GM12878 (cell line): ENCODE measurements around the gene CFAP58. TPM values are rescaled to one million over a fixed set of nuclear protein-coding genes. Genes with fewer than 3 reads are reported as not detected.

ENCODE experiments used
- ATAC-seq: fragments of 200-7000 bp; cut with Tn5 transposase; 3 replicates; pipeline ENCODE4 v1.9.1; 2020; ENCODE audit warnings: mild to moderate bottlenecking, moderate library complexity
- BruUV-seq: library from RNA; stranded (reverse); fragments of 400-500 nt; replicated peaks from 2 replicates; lab custom pipeline; 2021; lab: Mats Ljungman, UMichigan
- CTCF ChIA-PET: fragments of 300-600 bp; sonication (Branson Sonifier 250); formaldehyde crosslinking; extraction: SDS; loops from one replicate; lab custom pipeline; 2021; ENCODE audit warnings: inconsistent platforms; lab: Yijun Ruan, JAX
- POLR2A ChIA-PET: fragments of 350-600 bp; formaldehyde crosslinking; extraction: SDS; loops from one replicate; lab custom pipeline; 2021; ENCODE audit warnings: inconsistent platforms; lab: Charles Lee
- RAD21 ChIA-PET: fragments of 300-600 bp; sonication (Branson Sonifier 250); formaldehyde crosslinking; loops from one replicate; lab custom pipeline; 2023; ENCODE audit warnings: antibody characterized with exemption; ENCODE audit not compliant: unreplicated experiment; lab: Charles Lee
- SMC1A ChIA-PET: fragments of 300-600 bp; sonication (Branson Sonifier 250); formaldehyde crosslinking; loops from one replicate; lab custom pipeline; 2023; ENCODE audit not compliant: unreplicated experiment, uncharacterized antibody; lab: Charles Lee
- DNase-seq: peaks from one replicate; pipeline ENCODE4 v3.0.0-alpha.2; 2011; ENCODE audit warnings: low read depth, low spot score
- FAIRE-seq: peaks from 3 replicates; lab custom pipeline; 2011; peaks lifted over from hg19 to GRCh38; lab: Jason Lieb, UNC
- H2AFZ ChIP-seq: 2 replicates; pipeline ENCODE4 v1.6.0; 2011; ENCODE audit warnings: low read depth, low read length, control low read depth; ENCODE audit not compliant: control insufficient read depth
- H3K27ac ChIP-seq: 2 replicates; pipeline ENCODE4 v1.5.1; 2011; ENCODE audit warnings: control low read depth; ENCODE audit not compliant: control insufficient read depth, insufficient read depth
- H3K27me3 ChIP-seq, 2 experiments: replicated peaks in 1 of 2; 2 replicates each; pipeline versions ENCODE4 v1.6.0 to v1.6.1; 2011; ENCODE audit warnings: low read length in 1 of 2; ENCODE audit not compliant: control insufficient read depth in 2 of 2, insufficient read depth in 2 of 2
- H3K36me3 ChIP-seq, 2 experiments: 2 replicates each; pipeline ENCODE4 v1.5.1; 2011; ENCODE audit warnings: low read length in 1 of 2; ENCODE audit not compliant: control insufficient read depth in 2 of 2, insufficient read depth in 2 of 2
- H3K4me1 ChIP-seq: 2 replicates; pipeline ENCODE4 v1.6.1; 2011; ENCODE audit warnings: mild to moderate bottlenecking, low read length, moderate library complexity, mixed read lengths; ENCODE audit not compliant: control insufficient read depth, insufficient read depth
- H3K4me2 ChIP-seq: 2 replicates; pipeline ENCODE4 v1.6.0; 2011; ENCODE audit warnings: control low read depth; ENCODE audit not compliant: control insufficient read depth, insufficient read depth
- H3K4me3 ChIP-seq: fragments of 200-600 bp; sonication (generic); 2 replicates; pipeline ENCODE4 v1.5.1; 2016
- H3K79me2 ChIP-seq: 2 replicates; pipeline ENCODE4 v1.6.0; 2011; ENCODE audit warnings: low read length; ENCODE audit not compliant: control insufficient read depth, insufficient read depth
- H3K9ac ChIP-seq: 2 replicates; pipeline ENCODE4 v1.8.0; 2011; ENCODE audit warnings: low read length, control low read depth, mixed read lengths; ENCODE audit not compliant: control insufficient read depth, insufficient read depth
- H3K9me3 ChIP-seq: replicated peaks from 3 replicates; pipeline ENCODE4 v1.5.1; 2011; ENCODE audit warnings: mild to moderate bottlenecking, low read length; ENCODE audit not compliant: control insufficient read depth, insufficient read depth
- H4K20me1 ChIP-seq: 2 replicates; pipeline ENCODE4 v1.6.0; 2011; ENCODE audit not compliant: control insufficient read depth, insufficient read depth
- BMI1 ChIP-seq: fragments of 450-650 bp; IDR thresholded peaks from 2 replicates; pipeline ENCODE4 v1.6.1; 2016; ENCODE audit warnings: mild to moderate bottlenecking, moderate library complexity, borderline replicate concordance
- CBX5 ChIP-seq: sonication (generic); IDR thresholded peaks from 2 replicates; pipeline ENCODE4 v1.6.1; 2016; ENCODE audit warnings: low read depth, moderate library complexity, mild to moderate bottlenecking, inconsistent platforms
- CHD4 ChIP-seq: fragments of 200-600 bp; sonication (generic); IDR thresholded peaks from 2 replicates; pipeline ENCODE4 v1.6.1; 2016; ENCODE audit warnings: mild to moderate bottlenecking
- IKZF2 ChIP-seq, 2 experiments: fragments of 450-650 bp; IDR thresholded peaks; 2 replicates each; pipeline ENCODE4 v1.6.1; 2017; ENCODE audit warnings: mild to moderate bottlenecking in 2 of 2, moderate library complexity in 2 of 2
- IRF4 ChIP-seq: IDR thresholded peaks from 2 replicates; pipeline ENCODE4 v1.6.1; 2011; ENCODE audit warnings: low read depth, low read length
- KAT2A ChIP-seq: conservative IDR thresholded peaks from 2 replicates; pipeline ENCODE4 v1.6.1; 2011; ENCODE audit warnings: low read depth, low read length; ENCODE audit not compliant: control insufficient read depth
- KDM1A ChIP-seq: fragments of 200-600 bp; sonication (generic); IDR thresholded peaks from 2 replicates; pipeline ENCODE4 v1.6.1; 2016; ENCODE audit warnings: borderline replicate concordance
- MTA3 ChIP-seq: IDR thresholded peaks from 2 replicates; pipeline ENCODE4 v1.6.1; 2012; ENCODE audit warnings: low read length, inconsistent platforms, borderline replicate concordance
- NR2C2 ChIP-seq: IDR thresholded peaks from 2 replicates; pipeline ENCODE4 v1.6.1; 2011; ENCODE audit warnings: borderline replicate concordance, low read depth; ENCODE audit not compliant: control insufficient read depth, insufficient read length
- SIX5 ChIP-seq: IDR thresholded peaks from 2 replicates; pipeline ENCODE4 v1.6.1; 2011; ENCODE audit warnings: mild to moderate bottlenecking, low read depth, low read length, moderate library complexity; ENCODE audit not compliant: severe bottlenecking
- SRF ChIP-seq, 2 experiments: IDR thresholded peaks; 2 replicates each; pipeline ENCODE4 v1.6.1; 2011; ENCODE audit warnings: low read depth in 2 of 2, low read length in 2 of 2, mild to moderate bottlenecking in 1 of 2, moderate library complexity in 1 of 2
- WRNIP1 ChIP-seq: IDR thresholded peaks from 2 replicates; pipeline ENCODE4 v1.6.1; 2011; ENCODE audit warnings: low read depth, low read length, improper control_type of control experiment, borderline replicate concordance
- YBX1 ChIP-seq: fragments of 450-650 bp; IDR thresholded peaks from 2 replicates; pipeline ENCODE4 v1.6.1; 2016; ENCODE audit warnings: antibody characterized with exemption
- ZNF274 ChIP-seq: IDR thresholded peaks from one replicate; pipeline ENCODE4 v1.8.0; 2011; ENCODE audit not compliant: insufficient read length, insufficient read depth
- WGBS: methylation state at CpG from one replicate; pipeline ENCODE4 v1.1.6; 2016; ENCODE audit warnings: low lambda C conversion rate; ENCODE audit not compliant: insufficient replicate concordance, insufficient coverage; ENCODE audit errors: missing lambda C conversion rate; 5-methylcytosine and 5-hydroxymethylcytosine counted together
- in situ Hi-C: fragments of 300-500 bp; cut with MboI; formaldehyde crosslinking; loops from 9 replicates; pipeline ENCODE4 v1.14.3; 2018; ENCODE audit warnings: mixed read lengths
- intact Hi-C: fragments of 100-400 bp; cut with micrococcal nuclease; formaldehyde crosslinking; loops from one replicate; pipeline ENCODE4 v1.14.2; 2022; ENCODE audit not compliant: unreplicated experiment
- polyA plus RNA-seq, 11 experiments: library from polyadenylated mRNA; depleted of rRNA in 4 of 11; unstranded in 6 of 11; stranded (reverse) in 5 of 11; fragments of >200 nt; fragmentation: Nextera tagmentation in 4 of 11; fragmentation: Illumina TruSeq in 1 of 11; extraction: Ambion mirVana in 4 of 11; extraction: Trizol in 1 of 11; gene quantifications; 1 replicate in 1 of 11; 2 replicates in 10 of 11; pipeline versions ENCODE4 v1.2.1 to v1.2.3, GENCODE V29; 2011 to 2016; ENCODE audit warnings: inconsistent platforms in 2 of 11, missing spikeins in 2 of 11, low read depth in 1 of 11
- total RNA-seq, 4 experiments: library from RNA; depleted of rRNA in 3 of 4; stranded (reverse); fragments of >200 nt in 3 of 4; fragmentation: Illumina TruSeq in 1 of 4; extraction: Trizol in 1 of 4; gene quantifications; 2 replicates each; pipeline versions ENCODE4 v1.2.1 to v1.2.3, GENCODE V29; 2013 to 2021
- TF ChIP-seq, protein P1 (sequence below): fragments of 450-650 bp; IDR thresholded peaks from 2 replicates; pipeline ENCODE4 v1.6.1; 2014; ENCODE audit warnings: mild to moderate bottlenecking
- TF ChIP-seq, protein P2 (sequence below): fragments of 450-650 bp; IDR thresholded peaks from 2 replicates; pipeline ENCODE4 v1.6.1; 2018; ENCODE audit warnings: mild to moderate bottlenecking, low read depth, moderate library complexity; ENCODE audit not compliant: partially characterized antibody
- TF ChIP-seq, protein P3 (sequence below): IDR thresholded peaks from 2 replicates; pipeline ENCODE4 v1.6.1; 2012; ENCODE audit warnings: low read depth, low read length, improper control_type of control experiment
- TF ChIP-seq, protein P4 (sequence below): IDR thresholded peaks from 2 replicates; pipeline ENCODE4 v1.6.1; 2011; ENCODE audit warnings: low read depth, mild to moderate bottlenecking, low read length, moderate library complexity, borderline replicate concordance; ENCODE audit errors: extremely low read depth

Gene CFAP58
- total and polyA plus RNA-seq, 10 of the 15 experiments (the other 5 are each of a cell fraction or from before 2014, with no cell fraction given) = 0.03 to 0.35 (median 0.21) TPM

DNA sequence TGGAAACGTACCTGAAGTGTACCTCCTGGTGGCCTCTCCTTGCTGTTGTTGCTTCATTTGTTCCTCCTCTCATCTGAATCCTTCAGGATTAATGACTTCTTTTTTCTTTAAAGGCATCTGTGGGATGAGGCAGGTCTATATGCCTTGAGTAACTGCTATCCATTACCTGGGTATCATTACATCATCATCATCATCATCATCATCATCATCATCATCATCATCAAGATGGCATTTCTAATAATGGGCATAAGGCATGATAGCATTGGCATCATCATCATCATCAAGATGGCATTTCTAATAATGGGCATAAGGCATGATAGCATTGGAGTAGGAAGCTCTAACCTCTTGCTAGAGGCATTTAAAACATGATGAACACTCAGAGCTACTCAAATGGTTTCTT, 59.9 kb downstream of the CFAP58 start:
- no peaks in the 10 kb centered on the region for H3K79me2 ChIP-seq
- WGBS = 0% methylated on average over 1 of the region's 1 CpG
- H3K27me3 ChIP-seq = no peaks in the 10 kb centered on the region
- H3K9me3 ChIP-seq = no peaks in the 10 kb centered on the region
- ChIA-PET RAD21 (no interaction called here), POLR2A (no interaction called here), SMC1A (no interaction called here)
- no peak overlapping the region for H3K4me2 ChIP-seq
- intact Hi-C loops (no loop called here), in situ Hi-C loops (no loop called here)
- no peak overlapping the region for H3K27ac ChIP-seq
- H3K9ac ChIP-seq = no peak overlapping the region
- no peaks in the 10 kb centered on the region for H4K20me1 ChIP-seq
- H3K4me1 ChIP-seq = no peaks in the 10 kb centered on the region
- ATAC-seq = no peak
- no peak overlapping the region for H2AFZ ChIP-seq
- H3K36me3 ChIP-seq = no peaks in the 10 kb centered on the region
- FAIRE-seq = no peak
- BruUV-seq = no TSS peak
- DNase-seq = no peak
- H3K4me3 ChIP-seq = no peak overlapping the region
- TF ChIP-seq, protein P1, sequence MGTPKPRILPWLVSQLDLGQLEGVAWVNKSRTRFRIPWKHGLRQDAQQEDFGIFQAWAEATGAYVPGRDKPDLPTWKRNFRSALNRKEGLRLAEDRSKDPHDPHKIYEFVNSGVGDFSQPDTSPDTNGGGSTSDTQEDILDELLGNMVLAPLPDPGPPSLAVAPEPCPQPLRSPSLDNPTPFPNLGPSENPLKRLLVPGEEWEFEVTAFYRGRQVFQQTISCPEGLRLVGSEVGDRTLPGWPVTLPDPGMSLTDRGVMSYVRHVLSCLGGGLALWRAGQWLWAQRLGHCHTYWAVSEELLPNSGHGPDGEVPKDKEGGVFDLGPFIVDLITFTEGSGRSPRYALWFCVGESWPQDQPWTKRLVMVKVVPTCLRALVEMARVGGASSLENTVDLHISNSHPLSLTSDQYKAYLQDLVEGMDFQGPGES = no peak
- no peak for TF ChIP-seq KAT2A
- no peak for TF ChIP-seq KDM1A
- TF ChIP-seq, protein P2, sequence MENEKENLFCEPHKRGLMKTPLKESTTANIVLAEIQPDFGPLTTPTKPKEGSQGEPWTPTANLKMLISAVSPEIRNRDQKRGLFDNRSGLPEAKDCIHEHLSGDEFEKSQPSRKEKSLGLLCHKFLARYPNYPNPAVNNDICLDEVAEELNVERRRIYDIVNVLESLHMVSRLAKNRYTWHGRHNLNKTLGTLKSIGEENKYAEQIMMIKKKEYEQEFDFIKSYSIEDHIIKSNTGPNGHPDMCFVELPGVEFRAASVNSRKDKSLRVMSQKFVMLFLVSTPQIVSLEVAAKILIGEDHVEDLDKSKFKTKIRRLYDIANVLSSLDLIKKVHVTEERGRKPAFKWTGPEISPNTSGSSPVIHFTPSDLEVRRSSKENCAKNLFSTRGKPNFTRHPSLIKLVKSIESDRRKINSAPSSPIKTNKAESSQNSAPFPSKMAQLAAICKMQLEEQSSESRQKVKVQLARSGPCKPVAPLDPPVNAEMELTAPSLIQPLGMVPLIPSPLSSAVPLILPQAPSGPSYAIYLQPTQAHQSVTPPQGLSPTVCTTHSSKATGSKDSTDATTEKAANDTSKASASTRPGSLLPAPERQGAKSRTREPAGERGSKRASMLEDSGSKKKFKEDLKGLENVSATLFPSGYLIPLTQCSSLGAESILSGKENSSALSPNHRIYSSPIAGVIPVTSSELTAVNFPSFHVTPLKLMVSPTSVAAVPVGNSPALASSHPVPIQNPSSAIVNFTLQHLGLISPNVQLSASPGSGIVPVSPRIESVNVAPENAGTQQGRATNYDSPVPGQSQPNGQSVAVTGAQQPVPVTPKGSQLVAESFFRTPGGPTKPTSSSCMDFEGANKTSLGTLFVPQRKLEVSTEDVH = no peak
- no peak for TF ChIP-seq SIX5
- no peak for TF ChIP-seq MTA3
- no peak for TF ChIP-seq NR2C2
- TF ChIP-seq ZNF274 = no peak
- no peak for TF ChIP-seq YBX1
- no peak for TF ChIP-seq WRNIP1
- no peak for TF ChIP-seq CHD4
- TF ChIP-seq, protein P3, sequence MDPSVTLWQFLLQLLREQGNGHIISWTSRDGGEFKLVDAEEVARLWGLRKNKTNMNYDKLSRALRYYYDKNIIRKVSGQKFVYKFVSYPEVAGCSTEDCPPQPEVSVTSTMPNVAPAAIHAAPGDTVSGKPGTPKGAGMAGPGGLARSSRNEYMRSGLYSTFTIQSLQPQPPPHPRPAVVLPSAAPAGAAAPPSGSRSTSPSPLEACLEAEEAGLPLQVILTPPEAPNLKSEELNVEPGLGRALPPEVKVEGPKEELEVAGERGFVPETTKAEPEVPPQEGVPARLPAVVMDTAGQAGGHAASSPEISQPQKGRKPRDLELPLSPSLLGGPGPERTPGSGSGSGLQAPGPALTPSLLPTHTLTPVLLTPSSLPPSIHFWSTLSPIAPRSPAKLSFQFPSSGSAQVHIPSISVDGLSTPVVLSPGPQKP = no peak
- no peak for TF ChIP-seq CBX5
- TF ChIP-seq SRF (IDR thresholded peaks at IDR 0.05; ENCODE audit: low read depth in 2 of 2, low read length in 2 of 2) = no peak
- TF ChIP-seq, protein P4, sequence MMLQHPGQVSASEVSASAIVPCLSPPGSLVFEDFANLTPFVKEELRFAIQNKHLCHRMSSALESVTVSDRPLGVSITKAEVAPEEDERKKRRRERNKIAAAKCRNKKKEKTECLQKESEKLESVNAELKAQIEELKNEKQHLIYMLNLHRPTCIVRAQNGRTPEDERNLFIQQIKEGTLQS = no peak
- no peak for TF ChIP-seq IRF4
- no peak for TF ChIP-seq IKZF2 (IDR thresholded peaks at IDR 0.05)
- TF ChIP-seq BMI1 = no peak
- TF ChIP-seq, all 136 proteins: peak for 0
- CTCF ChIA-PET = no interaction called here
